M059J (cell line): Measurements from ENCODE around the gene PLEKHA4. TPM values are rescaled to one million over a fixed set of nuclear protein-coding genes. Genes with fewer than 3 reads are reported as not detected.
"Not testable (repeated sequence)": the region's sequence is repeated elsewhere in the genome, so short reads cannot be mapped to it uniquely, and the experiment has no call there.

Experiments used
- DNase-seq: peaks from one replicate; pipeline ENCODE4 v3.0.0-alpha.2; 2012; ENCODE audit warnings: low read depth
- total RNA-seq: library from RNA; depleted of rRNA; stranded (reverse); fragments of >200 nt; shearing (Covaris generic); gene quantifications from 2 replicates; pipeline ENCODE4 v1.2.3, GENCODE V29; 2014; rRNA removed

Gene PLEKHA4, protein sequence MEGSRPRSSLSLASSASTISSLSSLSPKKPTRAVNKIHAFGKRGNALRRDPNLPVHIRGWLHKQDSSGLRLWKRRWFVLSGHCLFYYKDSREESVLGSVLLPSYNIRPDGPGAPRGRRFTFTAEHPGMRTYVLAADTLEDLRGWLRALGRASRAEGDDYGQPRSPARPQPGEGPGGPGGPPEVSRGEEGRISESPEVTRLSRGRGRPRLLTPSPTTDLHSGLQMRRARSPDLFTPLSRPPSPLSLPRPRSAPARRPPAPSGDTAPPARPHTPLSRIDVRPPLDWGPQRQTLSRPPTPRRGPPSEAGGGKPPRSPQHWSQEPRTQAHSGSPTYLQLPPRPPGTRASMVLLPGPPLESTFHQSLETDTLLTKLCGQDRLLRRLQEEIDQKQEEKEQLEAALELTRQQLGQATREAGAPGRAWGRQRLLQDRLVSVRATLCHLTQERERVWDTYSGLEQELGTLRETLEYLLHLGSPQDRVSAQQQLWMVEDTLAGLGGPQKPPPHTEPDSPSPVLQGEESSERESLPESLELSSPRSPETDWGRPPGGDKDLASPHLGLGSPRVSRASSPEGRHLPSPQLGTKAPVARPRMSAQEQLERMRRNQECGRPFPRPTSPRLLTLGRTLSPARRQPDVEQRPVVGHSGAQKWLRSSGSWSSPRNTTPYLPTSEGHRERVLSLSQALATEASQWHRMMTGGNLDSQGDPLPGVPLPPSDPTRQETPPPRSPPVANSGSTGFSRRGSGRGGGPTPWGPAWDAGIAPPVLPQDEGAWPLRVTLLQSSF
- 4.3 and 5.0 TPM in 2 replicates for total RNA-seq

DNA sequence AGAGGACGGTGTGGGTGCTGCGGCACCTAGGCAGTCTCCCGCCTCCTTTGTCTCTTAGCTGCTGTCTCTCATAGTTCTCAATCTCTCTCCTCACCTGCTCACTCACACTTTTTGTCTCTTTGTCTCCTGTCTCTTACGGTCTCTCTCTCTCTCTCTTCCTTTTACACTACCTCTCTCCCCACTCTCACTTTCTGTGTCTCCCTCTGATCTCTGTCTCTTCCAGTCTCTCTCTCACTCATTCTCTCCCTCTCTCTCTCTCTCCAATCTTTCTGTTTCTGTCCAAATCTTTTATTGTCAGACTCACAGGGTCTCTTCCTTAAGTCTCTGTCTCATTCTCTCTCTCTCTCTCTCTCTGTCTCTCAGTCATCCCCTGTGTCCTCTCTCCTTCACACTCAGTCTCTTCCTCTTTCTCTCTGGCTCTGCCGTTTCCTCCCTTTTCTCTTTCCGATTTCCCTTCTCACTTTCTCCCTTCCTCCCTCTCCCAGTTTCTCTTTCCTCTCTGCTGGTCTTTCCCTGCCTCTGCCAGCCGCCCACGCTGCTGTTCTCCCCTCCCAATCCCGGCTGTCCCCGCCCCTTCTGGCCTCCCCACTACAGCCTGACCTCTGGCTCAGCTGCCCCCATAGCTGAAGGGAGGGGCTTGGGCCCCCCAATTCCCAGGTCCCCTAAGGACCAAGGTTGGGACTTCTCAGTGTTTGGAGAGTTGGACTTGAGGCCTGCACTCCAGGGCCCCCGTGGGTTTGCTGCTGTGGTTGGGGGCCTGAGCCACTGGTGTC lies at the start of gene PLEKHA4:
TSS of gene PLEKHA4 (minus strand) at position 504 of the 773 bp plus-strand sequence. CDS start 997 bp downstream, outside the sequence.
- DNase-seq = peak; percentile 60

DNA sequence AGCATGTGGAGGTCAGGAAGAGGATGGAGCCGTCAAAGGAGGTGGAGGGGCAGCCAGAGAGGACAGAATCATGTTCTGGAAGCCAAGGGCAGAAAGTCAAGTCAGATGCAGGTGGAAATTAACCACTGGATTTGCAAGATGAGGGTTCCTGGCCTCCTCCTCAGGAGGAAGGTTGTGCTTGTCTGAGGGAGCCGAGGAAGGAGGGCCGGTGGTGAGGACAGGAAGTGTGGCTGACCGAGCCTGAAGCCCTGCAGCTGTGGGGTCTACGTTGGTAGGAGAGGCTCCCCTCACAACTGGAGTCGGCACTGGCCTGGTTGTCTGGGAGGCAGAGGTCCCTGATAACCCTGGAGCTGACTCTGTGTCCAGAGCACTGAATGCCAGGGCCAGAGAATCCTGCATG lies 49.7 kb upstream of the PLEKHA4 start:
- no peak for DNase-seq

- no peak for DNase-seq
Observed at GRCh38 chr19:48915757-48916156, 47.3 kb upstream of the PLEKHA4 start.

- no peak for DNase-seq
Observed at GRCh38 chr19:48914181-48914580, 45.8 kb upstream of the PLEKHA4 start.

DNA sequence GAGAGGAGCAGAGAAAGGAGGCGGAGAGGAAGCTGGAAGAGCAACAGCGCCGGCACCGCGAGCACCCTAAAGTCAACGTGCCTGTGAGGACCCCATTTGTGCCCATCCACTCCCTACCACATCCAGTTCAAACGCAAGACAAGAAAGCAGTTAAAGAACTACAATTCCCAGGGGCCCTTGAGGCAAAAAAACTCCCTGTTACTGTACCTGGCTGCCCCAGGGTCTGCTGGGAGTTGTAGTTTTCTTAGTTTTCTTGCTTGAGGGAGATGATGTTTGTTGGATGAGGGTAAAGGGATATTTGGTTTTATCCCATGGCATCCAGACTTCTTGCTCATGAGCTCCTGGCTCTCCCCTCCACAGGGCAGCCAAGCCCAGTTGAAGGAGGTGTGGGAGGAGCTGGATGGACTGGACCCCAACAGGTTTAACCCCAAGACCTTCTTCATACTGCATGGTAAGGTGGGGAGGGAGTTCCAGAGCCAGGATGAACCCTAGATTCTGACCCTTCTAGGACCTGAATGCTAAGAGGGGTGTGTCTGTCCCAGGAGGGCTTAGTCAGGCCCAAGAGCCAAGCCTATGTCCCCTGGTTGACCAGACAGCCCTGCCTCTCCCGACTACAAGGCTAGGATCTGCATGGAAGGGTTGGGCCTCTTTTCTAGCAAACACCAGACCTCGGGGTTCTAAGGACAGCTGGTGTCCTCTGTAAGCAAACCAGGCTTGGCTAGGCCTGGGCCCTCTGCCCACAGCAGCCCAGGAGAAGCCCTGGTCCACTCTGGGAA lies 44.9 kb upstream of the PLEKHA4 start:
- DNase-seq = peak; percentile 50

- no peak for DNase-seq
Observed at GRCh38 chr19:48910803-48911202, 42.4 kb upstream of the PLEKHA4 start.

DNA sequence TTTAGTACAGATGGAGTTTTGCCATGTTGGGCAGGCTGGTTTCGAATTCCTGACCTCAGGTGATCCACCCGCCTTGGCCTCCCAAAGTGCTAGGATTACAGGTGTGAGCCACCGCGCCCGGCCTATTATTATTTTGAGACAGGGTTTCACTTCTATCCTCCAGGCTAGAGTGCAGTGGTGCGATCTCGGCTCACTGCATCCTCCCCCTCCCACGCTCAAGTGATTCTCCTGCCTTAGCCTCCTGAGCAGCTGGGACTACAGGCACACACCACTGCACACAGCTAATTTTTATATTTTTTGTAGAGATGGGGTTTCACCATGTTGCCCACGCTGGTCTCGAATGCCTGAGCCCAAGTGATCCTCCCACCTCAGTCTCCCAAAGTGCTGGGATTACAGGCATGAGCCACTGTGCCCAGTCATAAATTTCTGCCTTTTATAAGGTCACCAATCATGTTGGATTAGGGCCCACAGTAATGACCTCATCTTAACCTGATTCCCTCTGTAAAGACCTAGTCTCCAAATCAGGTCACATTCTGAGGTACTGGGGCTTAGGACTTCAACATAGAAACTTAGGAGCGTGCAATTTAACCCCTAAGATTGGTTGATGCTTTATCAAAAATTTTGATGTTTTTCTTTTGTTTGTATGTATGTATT lies 41.1 kb upstream of the PLEKHA4 start:
- not testable (repeated sequence) for DNase-seq

- DNase-seq = no peak
Observed at GRCh38 chr19:48907671-48908070, 39.3 kb upstream of the PLEKHA4 start.

DNA sequence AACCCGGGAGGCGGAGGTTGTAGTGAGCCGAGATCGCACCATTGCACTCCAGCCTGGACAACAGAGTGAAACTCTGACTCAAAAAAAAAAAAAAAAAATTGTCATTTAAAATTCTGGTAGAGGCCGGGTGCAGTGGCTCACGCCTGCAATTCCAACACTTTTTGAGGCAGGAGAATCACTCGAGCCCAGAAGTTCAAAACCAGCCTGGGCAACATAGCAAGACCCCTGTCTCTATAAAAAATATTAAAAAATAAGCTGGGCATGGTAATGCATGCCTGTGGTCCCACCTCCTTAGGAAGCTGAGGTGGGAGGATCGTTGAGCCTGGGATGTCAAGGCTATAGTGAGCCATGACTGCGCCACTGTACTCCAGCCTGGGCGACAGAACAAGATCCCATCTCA lies 37.9 kb upstream of the PLEKHA4 start:
- no peak for DNase-seq

DNA sequence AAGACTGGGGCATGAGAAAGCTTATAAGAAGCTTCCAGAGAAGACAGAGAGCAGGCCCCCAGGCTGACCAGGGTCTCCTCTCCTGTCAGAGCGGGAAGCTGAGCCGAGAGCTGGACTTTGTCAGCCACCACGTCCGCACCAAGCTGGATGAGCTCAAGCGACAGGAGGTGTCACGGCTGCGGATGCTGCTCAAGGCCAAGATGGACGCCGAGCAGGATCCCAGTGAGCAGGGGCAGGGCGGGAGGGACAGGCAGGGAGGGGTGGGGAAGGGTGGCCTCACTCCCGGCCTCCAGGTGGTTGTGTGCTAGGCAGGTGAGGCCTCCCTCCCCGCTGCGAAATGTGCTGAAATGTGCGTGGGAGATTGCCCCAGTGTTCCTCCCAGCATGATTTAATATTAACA lies 37.2 kb upstream of the PLEKHA4 start:
- no peak for DNase-seq

DNA sequence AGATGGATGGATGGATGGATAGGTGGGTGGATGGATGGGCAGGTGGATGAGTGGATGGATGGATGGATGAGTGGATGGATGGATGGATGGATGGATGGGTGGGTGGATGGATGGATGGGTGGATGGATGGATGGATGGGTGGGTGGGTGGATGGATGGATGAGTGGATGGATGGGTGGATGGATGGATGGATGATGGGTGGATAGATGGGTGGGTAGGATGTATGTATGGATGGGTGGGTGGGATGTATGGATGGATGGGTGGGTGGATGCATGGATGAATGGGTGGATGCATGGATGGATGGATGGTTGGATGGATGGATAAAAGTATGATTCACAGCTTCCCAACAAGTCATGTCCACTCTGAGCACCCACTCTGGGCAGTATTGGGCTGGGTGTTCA lies 35.4 kb upstream of the PLEKHA4 start:
- DNase-seq = not testable (repeated sequence)

GRCh38 chr19:48902291-48902690 lies 33.9 kb upstream of the PLEKHA4 start:
- not testable (repeated sequence) for DNase-seq

DNA sequence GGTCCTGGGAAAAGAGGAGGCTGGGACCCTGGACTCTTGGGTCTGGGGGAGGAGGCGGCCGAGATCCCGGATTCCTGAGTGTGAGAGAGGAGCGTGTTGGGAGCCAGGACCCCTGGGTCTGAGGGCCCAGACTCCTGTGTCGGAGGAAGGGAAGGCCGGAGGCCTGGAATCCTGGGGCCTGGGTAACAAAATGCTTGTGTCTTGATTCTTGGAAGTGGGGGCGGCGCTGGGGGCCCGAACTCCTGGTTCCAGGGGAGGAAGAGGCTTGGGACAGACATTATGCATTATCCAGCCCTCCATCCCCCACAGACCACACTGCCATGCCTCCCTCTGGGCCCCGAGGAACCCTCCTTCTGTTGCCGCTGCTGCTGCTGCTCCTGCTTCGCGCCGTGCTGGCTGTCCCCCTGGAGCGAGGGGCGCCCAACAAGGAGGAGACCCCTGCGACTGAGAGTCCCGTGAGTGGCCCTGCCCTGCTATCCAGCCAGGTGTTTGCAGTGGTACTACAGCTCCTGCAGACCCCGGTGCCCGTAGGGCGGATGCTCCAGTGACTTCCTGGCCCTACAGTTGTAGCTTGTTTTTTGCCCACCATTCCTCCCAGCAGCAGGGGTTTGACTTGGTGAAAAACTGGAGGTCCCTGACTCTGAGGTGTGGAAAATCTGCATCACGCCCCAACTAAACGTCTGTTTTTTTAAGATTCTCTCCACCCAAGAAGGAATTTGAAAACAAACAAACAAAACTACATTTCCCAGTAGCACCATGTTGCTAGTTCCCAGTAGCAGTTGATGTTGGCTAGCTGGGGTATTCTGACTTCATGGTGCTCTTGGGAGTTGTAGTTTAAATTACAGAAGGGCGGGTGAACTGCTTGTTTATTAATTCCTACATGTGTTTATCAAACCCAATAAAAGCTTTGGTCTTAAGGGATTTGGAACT lies 32.3 kb upstream of the PLEKHA4 start:
- DNase-seq = peak; percentile 46

- DNase-seq = peak; percentile 99
Observed at GRCh38 chr19:48899781-48900476, 31.5 kb upstream of the PLEKHA4 start, which contains the start of gene NUCB1. Gene NUCB1 (plus strand): TSS chr19:48900312. CDS start chr19:48900797, 485 bp downstream.

DNA sequence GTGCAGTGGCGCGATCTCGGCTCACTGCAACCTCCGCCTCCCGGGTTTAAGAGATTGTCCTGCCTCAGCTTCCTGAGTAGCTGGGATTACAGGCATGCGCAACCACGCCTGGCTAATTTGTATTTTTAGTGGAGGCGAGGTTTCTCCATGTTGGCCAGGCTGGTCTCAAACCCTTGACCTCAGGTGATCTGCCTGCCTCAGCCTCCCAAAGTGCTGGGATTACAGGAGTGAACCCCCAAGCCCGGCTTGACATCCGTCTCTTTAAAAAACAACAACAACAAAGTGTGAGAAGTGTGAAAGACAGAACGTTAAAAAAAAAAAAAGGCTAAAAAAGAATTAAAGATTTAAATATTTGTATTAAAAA lies 31.0 kb upstream of the PLEKHA4 start:
- DNase-seq = not testable (repeated sequence)

DNA sequence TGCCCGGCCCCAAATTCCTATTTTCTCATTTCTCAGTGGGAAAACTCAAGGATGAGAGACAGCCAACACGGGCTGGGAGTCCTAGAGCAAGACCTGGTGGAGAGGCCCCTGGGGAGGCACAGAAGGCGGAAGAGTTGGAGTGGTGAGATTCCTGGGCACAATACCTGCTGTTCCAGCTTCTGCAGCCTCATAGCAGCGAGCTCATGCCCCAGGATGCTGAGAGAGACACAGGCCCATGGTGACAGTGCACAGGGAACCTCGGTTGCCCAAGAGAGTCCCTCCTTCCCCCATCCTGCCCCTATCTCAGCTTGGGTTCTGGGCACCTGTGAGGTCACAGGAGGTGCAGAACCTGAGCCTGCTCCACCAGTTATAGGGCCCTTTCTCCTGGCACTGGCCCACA lies 28.8 kb upstream of the PLEKHA4 start:
- DNase-seq = no peak

DNA sequence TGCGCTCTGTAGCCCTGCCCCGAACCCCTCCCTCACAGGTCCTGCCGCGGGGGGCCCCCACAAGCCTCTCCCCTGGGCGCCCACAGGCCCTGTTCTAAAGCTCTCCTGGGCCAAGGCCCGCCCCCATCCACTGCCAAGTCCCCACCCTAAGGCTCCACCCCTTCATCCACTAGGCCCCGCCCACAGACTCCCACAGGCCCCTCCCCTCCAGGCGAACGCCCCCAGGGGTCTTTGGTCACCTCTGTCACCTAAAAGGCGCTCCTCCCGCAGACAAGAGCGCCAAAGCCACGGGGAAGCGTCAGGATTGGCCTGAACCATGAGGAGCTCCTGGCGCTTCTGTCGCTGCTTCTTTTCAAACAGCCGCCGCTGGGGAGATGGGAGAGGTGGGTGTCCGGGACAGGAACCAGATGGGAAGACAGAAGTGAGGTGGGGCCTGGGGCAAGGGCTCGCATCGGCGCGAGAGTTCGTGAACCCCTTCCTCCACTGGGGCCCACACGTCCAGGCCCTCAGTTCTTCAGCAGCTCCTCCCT lies 27.8 kb upstream of the PLEKHA4 start:
- no peak for DNase-seq

- DNase-seq = no peak
Observed at GRCh38 chr19:48895226-48895625, 26.8 kb upstream of the PLEKHA4 start.

- DNase-seq = no peak
Observed at GRCh38 chr19:48890551-48890950, 22.1 kb upstream of the PLEKHA4 start.
